B cell (primary cell): ENCODE results near the gene GOT1. TPM values are rescaled to one million over a fixed set of nuclear protein-coding genes. Genes with fewer than 3 reads are reported as not detected.

Source experiments
- ATAC-seq: fragments of 200-7000 bp; cut with Tn5 transposase; one replicate; pipeline ENCODE4 v1.10.0; 2021; ENCODE audit warnings: low read depth, mild to moderate bottlenecking, moderate number of reproducible peaks, moderate library complexity
- CTCF ChIA-PET: fragments of 350-600 bp; sonication (Branson Sonifier 250); formaldehyde crosslinking; loops from one replicate; lab custom pipeline; 2021; ENCODE audit warnings: antibody characterized with exemption, inconsistent platforms; lab: Charles Lee
- POLR2A ChIA-PET: fragments of 350-600 bp; sonication (Branson Sonifier 250); formaldehyde crosslinking; loops from one replicate; lab custom pipeline; 2021; ENCODE audit warnings: antibody characterized with exemption; lab: Charles Lee
- DNase-seq: peaks from one replicate; pipeline ENCODE4 v3.0.0; 2013
- H2AFZ ChIP-seq: 2 replicates; pipeline ENCODE4 v1.6.1; 2012; ENCODE audit warnings: mild to moderate bottlenecking, low read depth, low read length; ENCODE audit not compliant: insufficient read depth, poor library complexity, severe bottlenecking
- H3K27ac ChIP-seq, 2 donors: 1 replicate in 1 of 2; 2 replicates in 1 of 2; pipeline ENCODE4 v1.5.1; 2012 to 2013; ENCODE audit warnings: low read length in 2 of 2, mild to moderate bottlenecking in 2 of 2, moderate library complexity in 1 of 2
- H3K27me3 ChIP-seq, 4 experiments: fragments of 200-600 bp in 1 of 4; sonication (generic) in 1 of 4; replicated peaks in 1 of 4; 1 replicate in 2 of 4; 2 replicates in 2 of 4; pipeline versions ENCODE4 v1.6.1 to v1.7.0; 2013 to 2016; ENCODE audit warnings: low read length in 3 of 4, mild to moderate bottlenecking in 2 of 4, mixed read lengths in 1 of 4, moderate library complexity in 1 of 4; ENCODE audit not compliant: insufficient read depth in 4 of 4, control insufficient read depth in 3 of 4; ENCODE audit errors: control extremely low read depth in 1 of 4
- H3K36me3 ChIP-seq, 2 experiments: replicated peaks in 1 of 2; 1 replicate in 1 of 2; 2 replicates in 1 of 2; pipeline versions ENCODE4 v1.6.1 to v1.7.1; 2013; ENCODE audit warnings: low read length in 1 of 2; ENCODE audit not compliant: insufficient read depth in 2 of 2, control insufficient read depth in 1 of 2; ENCODE audit errors: control extremely low read depth in 1 of 2, extremely low read depth in 1 of 2
- H3K4me1 ChIP-seq, 2 donors: fragments of 200-600 bp in 1 of 2; sonication (generic) in 1 of 2; 1 replicate in 1 of 2; 2 replicates in 1 of 2; pipeline versions ENCODE4 v1.5.1 to v1.6.1; 2013 to 2017; ENCODE audit warnings: low read length in 2 of 2; ENCODE audit not compliant: control insufficient read depth in 2 of 2, insufficient read depth in 2 of 2
- H3K4me2 ChIP-seq: replicated peaks from 2 replicates; pipeline ENCODE3; 2012; ENCODE audit warnings: mild to moderate bottlenecking, low read depth, low read length; ENCODE audit not compliant: poor library complexity, severe bottlenecking
- H3K4me3 ChIP-seq, 5 experiments: fragments of 200-600 bp in 1 of 5; sonication (generic) in 1 of 5; 1 replicate in 3 of 5; 2 replicates in 2 of 5; pipeline versions ENCODE4 v1.5.1 to v1.7.0; 2011 to 2016; ENCODE audit warnings: low read length in 4 of 5, mild to moderate bottlenecking in 4 of 5, low read depth in 2 of 5, control low read depth in 1 of 5, moderate library complexity in 1 of 5; ENCODE audit not compliant: insufficient read depth in 1 of 5; ENCODE audit errors: control extremely low read depth in 1 of 5, extremely low read depth in 1 of 5
- H3K79me2 ChIP-seq: fragments of 200-600 bp; sonication (generic); one replicate; pipeline ENCODE4 v1.6.0; 2016; ENCODE audit warnings: low read length; ENCODE audit not compliant: control insufficient read depth, insufficient read depth
- H3K9ac ChIP-seq: fragments of 200-600 bp; sonication (generic); 2 replicates; pipeline ENCODE4 v1.6.1; 2017; ENCODE audit warnings: mild to moderate bottlenecking, low read length, moderate library complexity
- H3K9me3 ChIP-seq, 3 donors: one replicate each; pipeline versions ENCODE4 v1.6.1 to v1.7.1; 2013; ENCODE audit warnings: low read length in 2 of 3; ENCODE audit not compliant: control insufficient read depth in 2 of 3, insufficient read depth in 1 of 3; ENCODE audit errors: control extremely low read depth in 1 of 3
- H4K20me1 ChIP-seq: 2 replicates; pipeline ENCODE4 v1.6.0; 2012; ENCODE audit warnings: mild to moderate bottlenecking, low read length; ENCODE audit not compliant: insufficient read depth, control insufficient read depth, poor library complexity, severe bottlenecking
- H3K27ac Mint-ChIP-seq: one replicate; pipeline ENCODE4 v1.8.0; 2021; ENCODE audit warnings: mixed read lengths
- H3K27me3 Mint-ChIP-seq: one replicate; pipeline ENCODE4 v1.8.0; 2021; ENCODE audit warnings: mixed read lengths
- H3K4me1 Mint-ChIP-seq: one replicate; pipeline ENCODE4 v1.8.0; 2021; ENCODE audit warnings: mixed read lengths
- H3K4me3 Mint-ChIP-seq: one replicate; pipeline ENCODE4 v1.8.0; 2021; ENCODE audit warnings: mixed read lengths
- H3K9me3 Mint-ChIP-seq: one replicate; pipeline ENCODE4 v1.8.0; 2022; ENCODE audit warnings: mixed read lengths; ENCODE audit not compliant: insufficient read depth
- EZH2 ChIP-seq: IDR thresholded peaks from 2 replicates; pipeline ENCODE4 v1.6.1; 2012; ENCODE audit warnings: borderline replicate concordance, low read depth, mild to moderate bottlenecking, moderate library complexity, low read length; ENCODE audit not compliant: insufficient read depth, poor library complexity, severe bottlenecking
- WGBS: methylation state at CpG from one replicate; pipeline ENCODE4 v1.1.5; 2013; ENCODE audit warnings: missing lambda C conversion rate; ENCODE audit not compliant: insufficient coverage; 5-methylcytosine and 5-hydroxymethylcytosine counted together
- intact Hi-C: fragments of 100-400 bp; cut with micrococcal nuclease; formaldehyde crosslinking; loops from one replicate; pipeline ENCODE4 v1.10.0; 2022
- polyA plus RNA-seq: library from polyadenylated mRNA; depleted of rRNA; stranded (reverse); fragments of >200 nt; gene quantifications from 2 replicates; pipeline ENCODE4 v1.2.3, GENCODE V29; 2012
- total RNA-seq, 2 donors: library from RNA; stranded (reverse); fragments of 120-200 nt in 1 of 2; gene quantifications; 1 replicate in 1 of 2; 2 replicates in 1 of 2; pipeline versions ENCODE4 v1.2.3 to v1.2.4, GENCODE V29; 2013 to 2022
- TF ChIP-seq, protein P1 (sequence below): fragments of 200-600 bp; IDR thresholded peaks from one replicate; pipeline ENCODE4 v1.8.0; 2022; ENCODE audit warnings: antibody characterized with exemption, mild to moderate bottlenecking

The GOT1 gene
- total and polyA plus RNA-seq, 2 donors (not counting 1 experiment from before 2014, with no cell fraction given): 5.9 to 14.9 TPM

DNA sequence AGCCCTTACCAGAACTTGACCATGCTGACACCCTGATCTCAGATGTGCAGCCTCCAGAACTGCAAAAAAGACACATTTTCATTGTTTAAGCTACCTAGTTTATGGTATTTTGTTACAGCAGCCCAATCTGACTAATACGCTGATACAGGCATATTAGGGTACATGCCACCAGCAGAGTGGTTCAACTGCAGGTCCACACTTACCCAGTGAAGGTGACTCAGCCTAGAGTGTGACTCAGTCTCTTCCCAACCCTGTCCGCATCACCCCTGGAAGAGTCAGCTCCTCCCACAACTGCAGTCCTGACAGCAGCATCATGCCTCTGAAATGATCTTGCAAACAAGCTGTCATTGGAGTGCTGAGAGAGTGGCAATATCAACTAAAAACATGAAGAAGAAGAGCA is 30.8 kb upstream of the GOT1 start:
- peaks cover 0 to 9% (median 2%) of the 10 kb centered on the region in 4 experiments for H3K27me3 ChIP-seq
- TF ChIP-seq EZH2: no peak
- TF ChIP-seq, protein P1, sequence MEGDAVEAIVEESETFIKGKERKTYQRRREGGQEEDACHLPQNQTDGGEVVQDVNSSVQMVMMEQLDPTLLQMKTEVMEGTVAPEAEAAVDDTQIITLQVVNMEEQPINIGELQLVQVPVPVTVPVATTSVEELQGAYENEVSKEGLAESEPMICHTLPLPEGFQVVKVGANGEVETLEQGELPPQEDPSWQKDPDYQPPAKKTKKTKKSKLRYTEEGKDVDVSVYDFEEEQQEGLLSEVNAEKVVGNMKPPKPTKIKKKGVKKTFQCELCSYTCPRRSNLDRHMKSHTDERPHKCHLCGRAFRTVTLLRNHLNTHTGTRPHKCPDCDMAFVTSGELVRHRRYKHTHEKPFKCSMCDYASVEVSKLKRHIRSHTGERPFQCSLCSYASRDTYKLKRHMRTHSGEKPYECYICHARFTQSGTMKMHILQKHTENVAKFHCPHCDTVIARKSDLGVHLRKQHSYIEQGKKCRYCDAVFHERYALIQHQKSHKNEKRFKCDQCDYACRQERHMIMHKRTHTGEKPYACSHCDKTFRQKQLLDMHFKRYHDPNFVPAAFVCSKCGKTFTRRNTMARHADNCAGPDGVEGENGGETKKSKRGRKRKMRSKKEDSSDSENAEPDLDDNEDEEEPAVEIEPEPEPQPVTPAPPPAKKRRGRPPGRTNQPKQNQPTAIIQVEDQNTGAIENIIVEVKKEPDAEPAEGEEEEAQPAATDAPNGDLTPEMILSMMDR: no peak
- no peaks in the 10 kb centered on the region for H3K9me3 Mint-ChIP-seq

DNA sequence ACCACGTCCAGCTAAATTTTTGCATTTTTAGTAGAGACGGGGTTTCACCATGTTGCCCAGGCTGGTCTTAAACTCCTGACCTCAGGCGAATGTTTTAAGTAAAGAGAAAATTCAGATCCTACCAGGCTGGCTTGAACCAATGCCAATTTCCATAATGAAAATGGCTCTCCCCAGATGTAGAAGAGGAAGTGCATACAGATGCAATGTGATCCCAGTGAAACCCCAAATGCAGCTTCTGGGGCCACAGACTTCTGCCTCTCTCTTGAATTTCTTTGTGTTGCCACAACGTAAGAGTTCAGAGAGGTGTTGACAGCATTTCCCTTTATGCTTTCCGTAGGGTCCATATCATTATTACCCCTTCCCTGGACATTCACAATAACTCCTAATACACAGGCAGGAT is 29.6 kb upstream of the GOT1 start:
- H3K27ac Mint-ChIP-seq: no peak overlapping the region
- no peaks in the 10 kb centered on the region for H3K79me2 ChIP-seq

More for the DNA sequence above, 30.8 kb upstream of the GOT1 start:
- Mint-ChIP-seq H3K27me3 (peaks cover 40% of the 10 kb centered on the region), H3K4me1 (no peaks in the 10 kb centered on the region), H3K4me3 (no peak overlapping the region), H3K27ac (no peak overlapping the region)
- H3K4me3 ChIP-seq: no peak overlapping the region
- H3K4me2 ChIP-seq: no peak overlapping the region
- POLR2A ChIA-PET: no interaction called here
- no peak overlapping the region for H2AFZ ChIP-seq
- H3K27ac ChIP-seq: no peak overlapping the region
- H4K20me1 ChIP-seq: no peaks in the 10 kb centered on the region
- no peaks in the 10 kb centered on the region for H3K79me2 ChIP-seq
- H3K9ac ChIP-seq: no peak overlapping the region
- intact Hi-C loops: no loop called here
- ATAC-seq (no peak), DNase-seq (no peak)
- no peaks in the 10 kb centered on the region for H3K36me3 ChIP-seq
- WGBS: 89% methylated on average over 1 of the region's 2 CpGs
- no peaks in the 10 kb centered on the region for H3K9me3 ChIP-seq
- CTCF ChIA-PET: no interaction called here
- H3K4me1 ChIP-seq: no peaks in the 10 kb centered on the region

More for the DNA sequence above, 29.6 kb upstream of the GOT1 start:
- Histone ChIP-seq H3K4me1 (no peaks in the 10 kb centered on the region), H3K9me3 (no peaks in the 10 kb centered on the region), H4K20me1 (no peaks in the 10 kb centered on the region), H3K27ac (no peak overlapping the region), H3K27me3 (peaks cover 0 to 12% (median 2%) of the 10 kb centered on the region in 4 experiments), H3K4me2 (no peak overlapping the region), H3K9ac (no peak overlapping the region), H3K4me3 (no peak overlapping the region), H2AFZ (no peak overlapping the region), H3K36me3 (no peaks in the 10 kb centered on the region)
- H3K27me3 Mint-ChIP-seq: peaks cover 47% of the 10 kb centered on the region
- no peaks in the 10 kb centered on the region for H3K9me3 Mint-ChIP-seq
- 33% methylated on average over 1 of the region's 5 CpGs for WGBS
- no peak overlapping the region for H3K4me3 Mint-ChIP-seq
- ATAC-seq (no peak), DNase-seq (no peak)
- POLR2A ChIA-PET: no interaction called here
- intact Hi-C loops: no loop called here
- CTCF ChIA-PET: interaction anchor here (2.7 kb wide), 1 partner anchor 24 kb away, joined by 10 read pairs; no protein-coding TSS in a partner anchor
- no peaks in the 10 kb centered on the region for H3K4me1 Mint-ChIP-seq
- no peak for TF ChIP-seq EZH2
- TF ChIP-seq, protein P1: no peak
